Measurements from ENCODE around the gene C10orf67.

Gene C10orf67

GRCh38 chr10:23191764-23192711 lies 152.6 kb downstream of the C10orf67 start, which contains the start of gene PTF1A:
Gene PTF1A (plus strand): TSS chr10:23192312. CDS start chr10:23192531, 219 bp downstream.
- Histone ChIP-seq H2AFZ (ENCODE audit: low read depth, low read length) (no peak within 1 kb of the TSS), H3K4me3 (ENCODE audit: low read depth in 1 of 2, low read length in 2 of 2) (no peak within 1 kb of the TSS), H3K36me3 (ENCODE audit: insufficient read depth, low read length) (no peaks in the 10 kb centered on the region), H4K20me1 (ENCODE audit: insufficient read depth, low read length) (no peaks in the 10 kb centered on the region), H3K27me3 (ENCODE audit: insufficient read depth, low read length, poor library complexity) (no peaks in the 10 kb centered on the region), H3K4me1 (ENCODE audit: insufficient read depth, low read length) (no peaks in the 10 kb centered on the region), H3K4me2 (ENCODE audit: insufficient read depth, low read length) (no peak within 1 kb of the TSS), H3K9me3 (ENCODE audit: insufficient read depth, low read length, severe bottlenecking) (no peaks in the 10 kb centered on the region), H3K27ac (ENCODE audit: low read length) (no peak within 1 kb of the TSS), H3K79me2 (ENCODE audit: insufficient read depth, low read length) (no peaks in the 10 kb centered on the region), H3K9ac (ENCODE audit: low read depth, low read length) (no peak within 1 kb of the TSS)
- TF ChIP-seq EZH2 (IDR thresholded peaks at IDR 0.05; ENCODE audit: borderline replicate concordance, low read depth, low read length, severe bottlenecking), result no peak
- no peak for TF ChIP-seq CTCF (IDR thresholded peaks at IDR 0.05; ENCODE audit: borderline replicate concordance, extremely low read depth, low read length, poor library complexity, severe bottlenecking)
- no peak for DNase-seq
- ATAC-seq (ENCODE audit: insufficient read depth, low read depth), result no peak

- H2AFZ ChIP-seq (ENCODE audit: low read depth, low read length), result no peak overlapping the region
- no peak overlapping the region for H3K27ac ChIP-seq (ENCODE audit: low read length)
- H3K9me3 ChIP-seq (ENCODE audit: insufficient read depth, low read length, severe bottlenecking), result no peaks in the 10 kb centered on the region
- H3K4me1 ChIP-seq (ENCODE audit: insufficient read depth, low read length), result no peaks in the 10 kb centered on the region
- no peaks in the 10 kb centered on the region for H3K36me3 ChIP-seq (ENCODE audit: insufficient read depth, low read length)
- no peaks in the 10 kb centered on the region for H4K20me1 ChIP-seq (ENCODE audit: insufficient read depth, low read length)
- no peak for TF ChIP-seq EZH2 (IDR thresholded peaks at IDR 0.05; ENCODE audit: borderline replicate concordance, low read depth, low read length, severe bottlenecking)
- no peak for TF ChIP-seq CTCF (IDR thresholded peaks at IDR 0.05; ENCODE audit: borderline replicate concordance, extremely low read depth, low read length, poor library complexity, severe bottlenecking)
- H3K79me2 ChIP-seq (ENCODE audit: insufficient read depth, low read length), result no peaks in the 10 kb centered on the region
- no peak for DNase-seq
- ATAC-seq (ENCODE audit: insufficient read depth, low read depth), result no peak
- no peak overlapping the region for H3K4me3 ChIP-seq (ENCODE audit: low read depth in 1 of 2, low read length in 2 of 2)
- H3K27me3 ChIP-seq (ENCODE audit: insufficient read depth, low read length, poor library complexity), result no peaks in the 10 kb centered on the region
- H3K4me2 ChIP-seq (ENCODE audit: insufficient read depth, low read length), result no peak overlapping the region
- H3K9ac ChIP-seq (ENCODE audit: low read depth, low read length), result no peak overlapping the region
Observed at GRCh38 chr10:23190872-23191763, 153.5 kb downstream of the C10orf67 start.

GRCh38 chr10:23189024-23189423 lies 155.6 kb downstream of the C10orf67 start:
- Histone ChIP-seq H3K27me3 (ENCODE audit: insufficient read depth, low read length, poor library complexity) (no peaks in the 10 kb centered on the region), H3K4me2 (ENCODE audit: insufficient read depth, low read length) (no peak overlapping the region), H3K9me3 (ENCODE audit: insufficient read depth, low read length, severe bottlenecking) (no peaks in the 10 kb centered on the region), H3K9ac (ENCODE audit: low read depth, low read length) (no peak overlapping the region), H3K4me3 (ENCODE audit: low read depth in 1 of 2, low read length in 2 of 2) (no peak overlapping the region), H3K36me3 (ENCODE audit: insufficient read depth, low read length) (no peaks in the 10 kb centered on the region), H4K20me1 (ENCODE audit: insufficient read depth, low read length) (no peaks in the 10 kb centered on the region), H3K4me1 (ENCODE audit: insufficient read depth, low read length) (no peaks in the 10 kb centered on the region), H2AFZ (ENCODE audit: low read depth, low read length) (no peak overlapping the region), H3K79me2 (ENCODE audit: insufficient read depth, low read length) (no peaks in the 10 kb centered on the region), H3K27ac (ENCODE audit: low read length) (no peak overlapping the region)
- no peak for TF ChIP-seq EZH2 (IDR thresholded peaks at IDR 0.05; ENCODE audit: borderline replicate concordance, low read depth, low read length, severe bottlenecking)
- no peak for TF ChIP-seq CTCF (IDR thresholded peaks at IDR 0.05; ENCODE audit: borderline replicate concordance, extremely low read depth, low read length, poor library complexity, severe bottlenecking)
- no peak for ATAC-seq (ENCODE audit: insufficient read depth, low read depth)
- DNase-seq, result no peak
